K562 (cell line): ENCODE measurements around the gene HDAC7. TPM values are rescaled to one million over a fixed set of nuclear protein-coding genes. Genes with fewer than 3 reads are reported as not detected.

Experiments used
- ATF7 ChIP-seq: fragments of 450-650 bp; IDR thresholded peaks from 2 replicates; pipeline ENCODE4 v1.7.1; 2014; ENCODE audit warnings: mild to moderate bottlenecking, moderate library complexity
- EZH2 ChIP-seq: IDR thresholded peaks from 2 replicates; pipeline ENCODE4 v1.6.1; 2012; ENCODE audit warnings: low read depth, mild to moderate bottlenecking, inconsistent platforms, low read length, borderline replicate concordance
- HDGF ChIP-seq: fragments of 450-650 bp; IDR thresholded peaks from 2 replicates; pipeline ENCODE4 v1.6.1; 2016
- IRF2 ChIP-seq: sonication (generic); formaldehyde crosslinking; IDR thresholded peaks from 2 replicates; pipeline ENCODE4 v1.8.1; 2022; ENCODE audit warnings: mild to moderate bottlenecking, missing genetic modification reagents
- MEIS2 ChIP-seq: fragments of 450-650 bp; IDR thresholded peaks from 2 replicates; pipeline ENCODE4 v1.6.1; 2014; ENCODE audit warnings: mild to moderate bottlenecking; ENCODE audit not compliant: partially characterized antibody
- MYC ChIP-seq, 2 experiments: fragments of 250-450 bp in 1 of 2; sonication (Bioruptor Pico) in 1 of 2; IDR thresholded peaks; 2 replicates each; pipeline versions ENCODE4 v1.5.1 to v1.6.1; 2012 to 2021; ENCODE audit warnings: low read depth in 2 of 2, borderline replicate concordance in 1 of 2, improper control_type of control experiment in 1 of 2, low read length in 1 of 2, mild to moderate bottlenecking in 1 of 2, moderate library complexity in 1 of 2
- NFE2L1 ChIP-seq: fragments of 450-650 bp; IDR thresholded peaks from 2 replicates; pipeline ENCODE4 v1.6.1; 2016; ENCODE audit warnings: missing genetic modification characterization, low read depth, mild to moderate bottlenecking, missing compliant biosample characterization, moderate library complexity, borderline replicate concordance
- NONO ChIP-seq, 2 experiments: fragments of 200-400 bp in 1 of 2; fragments of 450-650 bp in 1 of 2; formaldehyde crosslinking in 1 of 2; IDR thresholded peaks; 2 replicates each; pipeline ENCODE4 v1.6.1; 2017; ENCODE audit warnings: low read depth in 2 of 2, mild to moderate bottlenecking in 2 of 2, moderate library complexity in 2 of 2, low read length in 1 of 2
- PHF20 ChIP-seq: fragments of 450-650 bp; IDR thresholded peaks from 2 replicates; pipeline ENCODE4 v1.6.1; 2018; ENCODE audit not compliant: partially characterized antibody
- PML ChIP-seq: IDR thresholded peaks from 2 replicates; pipeline ENCODE4 v1.6.1; 2012; ENCODE audit warnings: low read length, inconsistent platforms
- POLR2B ChIP-seq: fragments of 450-650 bp; IDR thresholded peaks from 2 replicates; pipeline ENCODE4 v1.6.1; 2018; ENCODE audit warnings: low read depth; ENCODE audit not compliant: partially characterized antibody
- RBM15 ChIP-seq: fragments of 200-400 bp; formaldehyde crosslinking; IDR thresholded peaks from 2 replicates; pipeline ENCODE4 v1.6.1; 2018; ENCODE audit warnings: mild to moderate bottlenecking, low read length, moderate library complexity; ENCODE audit not compliant: insufficient read depth
- SMARCA5 ChIP-seq: fragments of 450-650 bp; IDR thresholded peaks from 2 replicates; pipeline ENCODE4 v1.6.1; 2016
- TAL1 ChIP-seq: fragments of 450-650 bp; IDR thresholded peaks from 2 replicates; pipeline ENCODE4 v1.6.1; 2016; ENCODE audit warnings: mild to moderate bottlenecking
- XRCC5 ChIP-seq: fragments of 200-400 bp; formaldehyde crosslinking; IDR thresholded peaks from 2 replicates; pipeline ENCODE4 v1.6.1; 2017; ENCODE audit warnings: low read depth, mild to moderate bottlenecking, low read length
- ZNF134 ChIP-seq: fragments of 250-450 bp; sonication (Bioruptor Pico); conservative IDR thresholded peaks from 2 replicates; pipeline ENCODE4 v1.4.0; 2020
- ZNF224 ChIP-seq: sonication (generic); formaldehyde crosslinking; IDR thresholded peaks from 2 replicates; pipeline ENCODE4 v1.8.0; 2022; ENCODE audit warnings: mild to moderate bottlenecking, missing genetic modification reagents
- ZNF354B ChIP-seq: fragments of 250-450 bp; sonication (Bioruptor Pico); IDR thresholded peaks from 2 replicates; pipeline ENCODE4 v1.4.0; 2020
- ZNF431 ChIP-seq: sonication (generic); formaldehyde crosslinking; IDR thresholded peaks from 2 replicates; pipeline ENCODE4 v1.8.0; 2022; ENCODE audit warnings: mild to moderate bottlenecking, missing genetic modification reagents
- ZNF551 ChIP-seq: fragments of 250-450 bp; sonication (Bioruptor Pico); IDR thresholded peaks from 2 replicates; pipeline ENCODE4 v1.5.0; 2021; ENCODE audit warnings: mild to moderate bottlenecking, moderate library complexity
- ZNF830 ChIP-seq: fragments of 250-450 bp; sonication (Bioruptor Pico); IDR thresholded peaks from 2 replicates; pipeline ENCODE4 v1.5.0; 2021; ENCODE audit warnings: mild to moderate bottlenecking
- polyA plus RNA-seq, 8 experiments: library from polyadenylated mRNA; depleted of rRNA in 4 of 8; stranded (reverse) in 5 of 8; unstranded in 3 of 8; fragments of >200 nt; fragmentation: Nextera tagmentation in 2 of 8; fragmentation: Illumina TruSeq in 1 of 8; extraction: Ambion mirVana in 2 of 8; extraction: Trizol in 1 of 8; gene quantifications; 2 replicates each; pipeline versions ENCODE4 v1.2.1 to v1.2.3, GENCODE V29; 2011 to 2014; ENCODE audit warnings: inconsistent platforms in 1 of 8, missing spikeins in 1 of 8
- total RNA-seq, 7 experiments: library from RNA; depleted of rRNA in 6 of 7; stranded (reverse); fragments of >200 nt in 6 of 7; fragmentation: Illumina TruSeq in 2 of 7; extraction: Trizol in 2 of 7; gene quantifications; 2 replicates each; pipeline versions ENCODE4 v1.2.1 to v1.2.3, GENCODE V29; 2011 to 2021; ENCODE audit warnings: low replicate concordance in 1 of 7
- TF ChIP-seq, protein P1 (sequence below): fragments of 150-350 bp; conservative IDR thresholded peaks from 2 replicates; pipeline ENCODE4 v1.6.1; 2014; ENCODE audit warnings: low read length
- TF ChIP-seq, protein P2 (sequence below): fragments of 450-650 bp; formaldehyde crosslinking; IDR thresholded peaks from 2 replicates; pipeline ENCODE4 v1.4.0; 2022; ENCODE audit warnings: mild to moderate bottlenecking, moderate library complexity
- TF ChIP-seq, protein P3 (sequence below): fragments of 450-650 bp; IDR thresholded peaks from 2 replicates; pipeline ENCODE4 v1.6.1; 2016; ENCODE audit warnings: antibody characterized with exemption

HDAC7 gene
- total and polyA plus RNA-seq, 9 of the 15 experiments (the other 6 are each of a cell fraction or from before 2014, with no cell fraction given), result 2.5 to 129 (median 31.1) TPM

DNA sequence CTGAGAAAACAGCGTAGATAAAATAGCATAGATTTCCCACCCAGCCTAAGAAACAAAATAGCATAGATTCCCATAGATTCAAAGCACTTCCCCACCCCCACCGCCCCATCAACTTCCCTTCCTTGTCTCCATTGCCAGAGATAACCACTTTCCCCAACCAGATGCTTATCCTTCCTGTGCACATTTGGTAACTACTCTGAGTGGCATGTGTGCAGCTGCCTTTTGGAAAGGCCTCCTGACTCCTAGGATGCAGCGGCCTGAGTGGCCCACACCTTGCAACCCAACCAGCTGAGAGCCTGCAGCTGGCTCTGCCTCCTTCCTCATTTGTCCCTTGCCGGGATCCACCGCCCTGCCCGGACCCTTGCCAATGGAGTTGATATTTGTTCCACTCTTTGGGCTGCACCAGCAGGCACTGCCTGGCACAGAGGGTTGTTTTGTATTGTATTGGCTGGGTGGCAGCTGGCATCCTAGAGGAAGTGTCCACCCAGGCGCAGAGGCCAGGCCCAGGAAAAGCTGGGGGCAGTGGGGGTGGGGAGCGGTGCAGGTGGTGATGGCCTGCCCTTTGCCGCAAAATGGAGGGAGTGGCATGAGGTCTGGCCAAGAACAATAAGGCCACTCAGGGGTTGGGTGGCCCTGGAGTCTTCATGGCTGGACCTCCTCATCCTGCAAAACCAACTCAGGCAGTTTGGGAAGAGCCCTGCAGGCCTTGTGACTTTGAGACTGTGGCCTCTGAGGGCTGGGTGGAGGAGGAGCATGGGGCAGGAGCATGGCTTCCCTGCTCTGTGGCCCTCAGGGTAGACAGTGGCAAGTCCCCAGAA lies 41.8 kb downstream of the HDAC7 start (continued):
- TF ChIP-seq SMARCA5 (no peak), IRF2 (CRISPR knock-in tag) (no peak), XRCC5 (no peak), NFE2L1 (no peak), TAL1 (peak; percentile 90), MYC (IDR thresholded peaks at IDR 0.05; ENCODE audit: low read depth, low read length) (peak; percentile 71; the same call in 1 of the 2 replicates), MYC (CRISPR knock-in tag; IDR thresholded peaks at IDR 0.05; ENCODE audit: borderline replicate concordance, low read depth) (no peak), ATF7 (peak; percentile 38; the same call in 1 of the 2 replicates), ZNF830 (no peak), PHF20 (no peak), RBM15 (no peak), PML (peak; percentile 92), EZH2 (no peak), HDGF (0 out of 2 replicates have a peak, but pooled peaks have one; percentile 47), ZNF431 (no peak), NONO (IDR thresholded peaks at IDR 0.05; ENCODE audit: low read depth in 2 of 2, low read length in 1 of 2) (no peak), ZNF354B (no peak), ZNF134 (no peak; the same call in 1 of the 2 replicates), ZNF224 (CRISPR knock-in tag) (no peak), ZNF551 (CRISPR knock-in tag) (no peak), MEIS2 (peak; percentile 65), POLR2B (no peak)
- TF ChIP-seq, protein P1, sequence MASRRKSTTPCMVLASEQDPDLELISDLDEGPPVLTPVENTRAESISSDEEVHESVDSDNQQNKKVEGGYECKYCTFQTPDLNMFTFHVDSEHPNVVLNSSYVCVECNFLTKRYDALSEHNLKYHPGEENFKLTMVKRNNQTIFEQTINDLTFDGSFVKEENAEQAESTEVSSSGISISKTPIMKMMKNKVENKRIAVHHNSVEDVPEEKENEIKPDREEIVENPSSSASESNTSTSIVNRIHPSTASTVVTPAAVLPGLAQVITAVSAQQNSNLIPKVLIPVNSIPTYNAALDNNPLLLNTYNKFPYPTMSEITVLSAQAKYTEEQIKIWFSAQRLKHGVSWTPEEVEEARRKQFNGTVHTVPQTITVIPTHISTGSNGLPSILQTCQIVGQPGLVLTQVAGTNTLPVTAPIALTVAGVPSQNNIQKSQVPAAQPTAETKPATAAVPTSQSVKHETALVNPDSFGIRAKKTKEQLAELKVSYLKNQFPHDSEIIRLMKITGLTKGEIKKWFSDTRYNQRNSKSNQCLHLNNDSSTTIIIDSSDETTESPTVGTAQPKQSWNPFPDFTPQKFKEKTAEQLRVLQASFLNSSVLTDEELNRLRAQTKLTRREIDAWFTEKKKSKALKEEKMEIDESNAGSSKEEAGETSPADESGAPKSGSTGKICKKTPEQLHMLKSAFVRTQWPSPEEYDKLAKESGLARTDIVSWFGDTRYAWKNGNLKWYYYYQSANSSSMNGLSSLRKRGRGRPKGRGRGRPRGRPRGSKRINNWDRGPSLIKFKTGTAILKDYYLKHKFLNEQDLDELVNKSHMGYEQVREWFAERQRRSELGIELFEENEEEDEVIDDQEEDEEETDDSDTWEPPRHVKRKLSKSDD, result no peak
- TF ChIP-seq, protein P2, sequence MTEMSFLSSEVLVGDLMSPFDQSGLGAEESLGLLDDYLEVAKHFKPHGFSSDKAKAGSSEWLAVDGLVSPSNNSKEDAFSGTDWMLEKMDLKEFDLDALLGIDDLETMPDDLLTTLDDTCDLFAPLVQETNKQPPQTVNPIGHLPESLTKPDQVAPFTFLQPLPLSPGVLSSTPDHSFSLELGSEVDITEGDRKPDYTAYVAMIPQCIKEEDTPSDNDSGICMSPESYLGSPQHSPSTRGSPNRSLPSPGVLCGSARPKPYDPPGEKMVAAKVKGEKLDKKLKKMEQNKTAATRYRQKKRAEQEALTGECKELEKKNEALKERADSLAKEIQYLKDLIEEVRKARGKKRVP (CRISPR knock-in tag), result no peak
- TF ChIP-seq, protein P3, sequence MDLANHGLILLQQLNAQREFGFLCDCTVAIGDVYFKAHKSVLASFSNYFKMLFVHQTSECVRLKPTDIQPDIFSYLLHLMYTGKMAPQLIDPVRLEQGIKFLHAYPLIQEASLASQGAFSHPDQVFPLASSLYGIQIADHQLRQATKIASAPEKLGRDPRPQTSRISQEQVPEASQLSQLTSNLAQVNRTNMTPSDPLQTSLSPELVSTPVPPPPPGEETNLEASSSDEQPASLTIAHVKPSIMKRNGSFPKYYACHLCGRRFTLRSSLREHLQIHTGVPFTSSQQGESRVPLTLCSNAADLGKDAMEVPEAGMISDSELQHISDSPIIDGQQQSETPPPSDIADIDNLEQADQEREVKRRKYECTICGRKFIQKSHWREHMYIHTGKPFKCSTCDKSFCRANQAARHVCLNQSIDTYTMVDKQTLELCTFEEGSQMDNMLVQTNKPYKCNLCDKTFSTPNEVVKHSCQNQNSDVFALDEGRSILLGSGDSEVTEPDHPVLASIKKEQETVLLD, result peak; percentile 41; the same call in 1 of the 2 replicates
